H1 (cell line): ENCODE data around the gene EVC2. TPM values are rescaled to one million over a fixed set of nuclear protein-coding genes. Genes with fewer than 3 reads are reported as not detected.

Experiments
- polyA plus RNA-seq, 7 experiments: library from polyadenylated mRNA; depleted of rRNA in 3 of 7; stranded (reverse) in 5 of 7; unstranded in 2 of 7; fragments of >200 nt in 5 of 7; fragments of 200-250 nt in 2 of 7; gene quantifications; 1 replicate in 5 of 7; 2 replicates in 1 of 7; 4 replicates in 1 of 7; pipeline versions ENCODE4 v1.2.1 to v1.2.3, GENCODE V29; 2011 to 2013; ENCODE audit warnings: missing spikeins in 2 of 7, mixed read lengths in 2 of 7
- total RNA-seq: library from RNA; stranded (reverse); fragmentation: NEBNext Ultra II Directional; extraction: Animal tissue kit (Norgen Biotek cat#: 25700); gene quantifications from 2 replicates; pipeline ENCODE4 v1.2.1, GENCODE V29; 2021
- TF ChIP-seq, protein P1 (sequence below): fragments of 300-600 bp; sonication (generic); IDR thresholded peaks from 2 replicates; pipeline ENCODE4 v1.7.1; 2012; ENCODE audit warnings: low read length, moderate library complexity, mild to moderate bottlenecking, inconsistent platforms; ENCODE audit not compliant: insufficient replicate concordance

The EVC2 gene
- total and polyA plus RNA-seq, 2 of the 8 experiments (the other 6 are each of a cell fraction or from before 2014, with no cell fraction given), result 0.73 to 5.9 TPM

DNA sequence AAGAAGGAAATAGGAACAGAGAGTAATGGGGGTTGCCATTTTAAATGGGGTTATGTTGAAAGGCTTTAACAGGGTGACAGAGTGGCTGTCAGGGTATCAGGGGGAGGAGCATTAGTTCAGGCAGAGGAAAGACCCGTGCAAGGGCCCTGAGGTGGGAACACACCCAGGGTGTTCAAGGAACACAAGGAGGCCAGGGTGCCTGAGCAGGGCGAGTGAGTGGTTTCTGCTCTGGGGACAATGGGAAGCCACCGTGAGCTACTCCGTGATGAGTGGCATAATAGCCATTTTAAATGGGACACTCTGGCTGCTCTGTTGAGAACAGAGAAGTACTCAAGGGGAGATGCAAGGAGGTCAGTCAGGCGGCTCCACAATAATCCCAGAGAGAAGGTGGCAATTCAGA, 4.5 kb downstream of the EVC2 start (continued):
- TF ChIP-seq, protein P1, sequence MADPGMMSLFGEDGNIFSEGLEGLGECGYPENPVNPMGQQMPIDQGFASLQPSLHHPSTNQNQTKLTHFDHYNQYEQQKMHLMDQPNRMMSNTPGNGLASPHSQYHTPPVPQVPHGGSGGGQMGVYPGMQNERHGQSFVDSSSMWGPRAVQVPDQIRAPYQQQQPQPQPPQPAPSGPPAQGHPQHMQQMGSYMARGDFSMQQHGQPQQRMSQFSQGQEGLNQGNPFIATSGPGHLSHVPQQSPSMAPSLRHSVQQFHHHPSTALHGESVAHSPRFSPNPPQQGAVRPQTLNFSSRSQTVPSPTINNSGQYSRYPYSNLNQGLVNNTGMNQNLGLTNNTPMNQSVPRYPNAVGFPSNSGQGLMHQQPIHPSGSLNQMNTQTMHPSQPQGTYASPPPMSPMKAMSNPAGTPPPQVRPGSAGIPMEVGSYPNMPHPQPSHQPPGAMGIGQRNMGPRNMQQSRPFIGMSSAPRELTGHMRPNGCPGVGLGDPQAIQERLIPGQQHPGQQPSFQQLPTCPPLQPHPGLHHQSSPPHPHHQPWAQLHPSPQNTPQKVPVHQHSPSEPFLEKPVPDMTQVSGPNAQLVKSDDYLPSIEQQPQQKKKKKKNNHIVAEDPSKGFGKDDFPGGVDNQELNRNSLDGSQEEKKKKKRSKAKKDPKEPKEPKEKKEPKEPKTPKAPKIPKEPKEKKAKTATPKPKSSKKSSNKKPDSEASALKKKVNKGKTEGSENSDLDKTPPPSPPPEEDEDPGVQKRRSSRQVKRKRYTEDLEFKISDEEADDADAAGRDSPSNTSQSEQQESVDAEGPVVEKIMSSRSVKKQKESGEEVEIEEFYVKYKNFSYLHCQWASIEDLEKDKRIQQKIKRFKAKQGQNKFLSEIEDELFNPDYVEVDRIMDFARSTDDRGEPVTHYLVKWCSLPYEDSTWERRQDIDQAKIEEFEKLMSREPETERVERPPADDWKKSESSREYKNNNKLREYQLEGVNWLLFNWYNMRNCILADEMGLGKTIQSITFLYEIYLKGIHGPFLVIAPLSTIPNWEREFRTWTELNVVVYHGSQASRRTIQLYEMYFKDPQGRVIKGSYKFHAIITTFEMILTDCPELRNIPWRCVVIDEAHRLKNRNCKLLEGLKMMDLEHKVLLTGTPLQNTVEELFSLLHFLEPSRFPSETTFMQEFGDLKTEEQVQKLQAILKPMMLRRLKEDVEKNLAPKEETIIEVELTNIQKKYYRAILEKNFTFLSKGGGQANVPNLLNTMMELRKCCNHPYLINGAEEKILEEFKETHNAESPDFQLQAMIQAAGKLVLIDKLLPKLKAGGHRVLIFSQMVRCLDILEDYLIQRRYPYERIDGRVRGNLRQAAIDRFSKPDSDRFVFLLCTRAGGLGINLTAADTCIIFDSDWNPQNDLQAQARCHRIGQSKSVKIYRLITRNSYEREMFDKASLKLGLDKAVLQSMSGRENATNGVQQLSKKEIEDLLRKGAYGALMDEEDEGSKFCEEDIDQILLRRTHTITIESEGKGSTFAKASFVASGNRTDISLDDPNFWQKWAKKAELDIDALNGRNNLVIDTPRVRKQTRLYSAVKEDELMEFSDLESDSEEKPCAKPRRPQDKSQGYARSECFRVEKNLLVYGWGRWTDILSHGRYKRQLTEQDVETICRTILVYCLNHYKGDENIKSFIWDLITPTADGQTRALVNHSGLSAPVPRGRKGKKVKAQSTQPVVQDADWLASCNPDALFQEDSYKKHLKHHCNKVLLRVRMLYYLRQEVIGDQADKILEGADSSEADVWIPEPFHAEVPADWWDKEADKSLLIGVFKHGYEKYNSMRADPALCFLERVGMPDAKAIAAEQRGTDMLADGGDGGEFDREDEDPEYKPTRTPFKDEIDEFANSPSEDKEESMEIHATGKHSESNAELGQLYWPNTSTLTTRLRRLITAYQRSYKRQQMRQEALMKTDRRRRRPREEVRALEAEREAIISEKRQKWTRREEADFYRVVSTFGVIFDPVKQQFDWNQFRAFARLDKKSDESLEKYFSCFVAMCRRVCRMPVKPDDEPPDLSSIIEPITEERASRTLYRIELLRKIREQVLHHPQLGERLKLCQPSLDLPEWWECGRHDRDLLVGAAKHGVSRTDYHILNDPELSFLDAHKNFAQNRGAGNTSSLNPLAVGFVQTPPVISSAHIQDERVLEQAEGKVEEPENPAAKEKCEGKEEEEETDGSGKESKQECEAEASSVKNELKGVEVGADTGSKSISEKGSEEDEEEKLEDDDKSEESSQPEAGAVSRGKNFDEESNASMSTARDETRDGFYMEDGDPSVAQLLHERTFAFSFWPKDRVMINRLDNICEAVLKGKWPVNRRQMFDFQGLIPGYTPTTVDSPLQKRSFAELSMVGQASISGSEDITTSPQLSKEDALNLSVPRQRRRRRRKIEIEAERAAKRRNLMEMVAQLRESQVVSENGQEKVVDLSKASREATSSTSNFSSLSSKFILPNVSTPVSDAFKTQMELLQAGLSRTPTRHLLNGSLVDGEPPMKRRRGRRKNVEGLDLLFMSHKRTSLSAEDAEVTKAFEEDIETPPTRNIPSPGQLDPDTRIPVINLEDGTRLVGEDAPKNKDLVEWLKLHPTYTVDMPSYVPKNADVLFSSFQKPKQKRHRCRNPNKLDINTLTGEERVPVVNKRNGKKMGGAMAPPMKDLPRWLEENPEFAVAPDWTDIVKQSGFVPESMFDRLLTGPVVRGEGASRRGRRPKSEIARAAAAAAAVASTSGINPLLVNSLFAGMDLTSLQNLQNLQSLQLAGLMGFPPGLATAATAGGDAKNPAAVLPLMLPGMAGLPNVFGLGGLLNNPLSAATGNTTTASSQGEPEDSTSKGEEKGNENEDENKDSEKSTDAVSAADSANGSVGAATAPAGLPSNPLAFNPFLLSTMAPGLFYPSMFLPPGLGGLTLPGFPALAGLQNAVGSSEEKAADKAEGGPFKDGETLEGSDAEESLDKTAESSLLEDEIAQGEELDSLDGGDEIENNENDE, result no peak
